ENCODE results near the gene ARPC1A.
"Not testable (repeated sequence)": the region's sequence is repeated elsewhere in the genome, so short reads cannot be mapped to it uniquely, and the experiment has no call there.

The ARPC1A gene

DNA sequence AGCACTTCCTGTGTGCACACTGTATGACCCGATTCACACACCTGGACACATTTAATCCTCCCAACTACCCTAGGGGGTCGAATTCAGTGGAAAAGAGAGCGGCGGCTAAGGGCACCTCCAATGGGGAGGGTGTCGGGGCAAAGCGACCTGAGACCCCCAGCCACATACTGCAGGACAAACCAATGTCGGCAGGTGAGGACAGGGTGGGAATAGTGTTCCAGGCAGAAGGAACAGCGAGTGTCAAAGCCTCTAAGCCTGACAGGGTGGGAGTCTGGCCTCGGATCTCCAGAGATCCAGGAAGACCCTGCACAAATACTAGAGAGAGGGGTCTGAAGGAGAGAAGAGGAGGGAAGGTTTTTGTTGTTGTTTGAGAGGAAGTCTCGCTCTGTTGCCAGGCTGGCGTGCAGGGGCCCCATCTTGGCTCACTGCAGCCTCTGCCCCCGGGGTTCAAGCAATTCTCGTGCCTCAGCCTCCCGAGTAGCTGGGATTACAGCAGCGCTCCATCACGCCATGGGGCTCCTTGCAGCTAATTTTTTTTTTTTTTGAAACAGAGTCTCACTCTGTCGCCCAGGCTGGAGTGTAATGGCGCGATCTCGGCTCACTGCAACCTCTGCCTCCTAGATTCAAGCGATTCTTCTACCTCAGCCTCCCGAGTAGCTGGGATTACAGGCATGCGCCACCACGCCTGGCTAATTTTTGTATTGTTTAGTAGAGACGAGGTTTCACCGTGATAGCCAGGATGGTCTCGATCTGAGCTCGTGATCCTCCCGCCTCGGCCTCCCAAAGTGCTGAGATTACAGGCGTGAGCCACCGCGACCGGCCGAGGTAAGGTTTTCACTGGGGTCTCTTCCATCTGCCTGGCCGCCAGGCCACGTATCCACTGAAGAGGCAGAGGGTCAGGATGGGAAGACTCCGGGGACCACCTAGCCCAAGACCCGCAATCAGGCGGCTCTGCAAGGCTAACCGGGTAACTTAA, 47.7 kb downstream of the ARPC1A start:
- H3K27ac ChIP-seq = peak overlapping the region; percentile 92

GRCh38 chr7:99374111-99375064, 48.7 kb downstream of the ARPC1A start, which contains the start of gene ARPC1B:
Gene ARPC1B (plus strand): TSS chr7:99374730. CDS start chr7:99385715, 10,985 bp downstream.
- peaks cover 46 to 49% of the 10 kb centered on the region in 2 experiments for H3K4me1 ChIP-seq (ENCODE audit: control insufficient read depth in 1 of 2, insufficient read depth in 1 of 2, low read depth in 1 of 2, low read length in 1 of 2)
- H3K4me3 ChIP-seq (ENCODE audit: low read depth in 1 of 2, low read length in 1 of 2) = peak within 1 kb of the TSS; percentile 82 to 100
- H3K9me3 ChIP-seq = no peaks in the 10 kb centered on the region
- peak within 1 kb of the TSS; percentile 92 for H3K27ac ChIP-seq
- peaks cover 23% of the 10 kb centered on the region for H3K36me3 ChIP-seq
- no peaks in the 10 kb centered on the region for H3K27me3 ChIP-seq
- TF ChIP-seq, protein P1, sequence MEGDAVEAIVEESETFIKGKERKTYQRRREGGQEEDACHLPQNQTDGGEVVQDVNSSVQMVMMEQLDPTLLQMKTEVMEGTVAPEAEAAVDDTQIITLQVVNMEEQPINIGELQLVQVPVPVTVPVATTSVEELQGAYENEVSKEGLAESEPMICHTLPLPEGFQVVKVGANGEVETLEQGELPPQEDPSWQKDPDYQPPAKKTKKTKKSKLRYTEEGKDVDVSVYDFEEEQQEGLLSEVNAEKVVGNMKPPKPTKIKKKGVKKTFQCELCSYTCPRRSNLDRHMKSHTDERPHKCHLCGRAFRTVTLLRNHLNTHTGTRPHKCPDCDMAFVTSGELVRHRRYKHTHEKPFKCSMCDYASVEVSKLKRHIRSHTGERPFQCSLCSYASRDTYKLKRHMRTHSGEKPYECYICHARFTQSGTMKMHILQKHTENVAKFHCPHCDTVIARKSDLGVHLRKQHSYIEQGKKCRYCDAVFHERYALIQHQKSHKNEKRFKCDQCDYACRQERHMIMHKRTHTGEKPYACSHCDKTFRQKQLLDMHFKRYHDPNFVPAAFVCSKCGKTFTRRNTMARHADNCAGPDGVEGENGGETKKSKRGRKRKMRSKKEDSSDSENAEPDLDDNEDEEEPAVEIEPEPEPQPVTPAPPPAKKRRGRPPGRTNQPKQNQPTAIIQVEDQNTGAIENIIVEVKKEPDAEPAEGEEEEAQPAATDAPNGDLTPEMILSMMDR (IDR thresholded peaks at IDR 0.05) = peak; percentile 23

More for the DNA sequence above, 47.7 kb downstream of the ARPC1A start:
- peak overlapping the region; percentile 82 to 100 for H3K4me3 ChIP-seq (ENCODE audit: low read depth in 1 of 2, low read length in 1 of 2)
- no peaks in the 10 kb centered on the region for H3K27me3 ChIP-seq
- H3K9me3 ChIP-seq = no peaks in the 10 kb centered on the region
- peaks cover 32% of the 10 kb centered on the region for H3K36me3 ChIP-seq
- H3K4me1 ChIP-seq (ENCODE audit: control insufficient read depth in 1 of 2, insufficient read depth in 1 of 2, low read depth in 1 of 2, low read length in 1 of 2) = peaks cover 36 to 39% of the 10 kb centered on the region in 2 experiments
- TF ChIP-seq, protein P1 (IDR thresholded peaks at IDR 0.05) = no peak

DNA sequence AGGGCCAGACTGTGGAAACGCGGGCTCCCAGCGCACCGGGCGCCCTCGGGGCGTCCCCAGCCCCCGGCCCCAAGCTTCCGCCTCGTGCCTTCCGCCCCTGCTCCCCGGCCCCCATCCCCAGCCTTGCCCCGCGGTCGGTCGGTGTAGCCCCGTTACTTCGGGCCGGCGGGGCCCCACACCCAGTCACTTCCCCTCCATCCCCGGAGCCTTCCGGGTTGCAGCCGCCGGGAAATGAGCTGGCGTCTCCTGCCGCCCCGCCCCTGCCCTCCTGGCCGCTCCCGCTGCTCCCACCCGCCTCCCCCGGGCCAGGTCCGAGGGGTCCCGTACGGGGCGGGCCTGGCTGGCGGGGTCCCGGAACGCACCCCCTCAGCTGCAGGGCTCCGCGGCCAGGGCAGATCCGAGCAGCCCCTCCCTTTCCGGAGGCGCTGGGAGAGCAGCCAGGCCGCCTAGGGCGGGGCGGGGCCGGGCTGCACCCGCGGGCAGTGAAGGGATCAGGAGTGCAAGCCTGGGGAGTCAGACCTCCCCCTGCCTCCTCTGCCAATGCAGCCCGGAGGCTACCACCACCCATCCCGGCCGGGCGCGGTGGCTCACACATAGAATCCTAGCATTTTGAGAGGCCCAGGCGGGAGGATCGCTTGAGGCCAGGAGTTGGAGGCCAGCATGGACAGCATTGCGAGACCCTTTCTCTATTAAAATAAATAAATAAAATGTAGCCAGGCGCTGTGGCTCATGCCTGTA, 49.5 kb downstream of the ARPC1A start:
- Histone ChIP-seq H3K27me3 (no peaks in the 10 kb centered on the region), H3K36me3 (peaks cover 22% of the 10 kb centered on the region), H3K9me3 (no peaks in the 10 kb centered on the region), H3K27ac (peak overlapping the region; percentile 92), H3K4me3 (ENCODE audit: low read depth in 1 of 2, low read length in 1 of 2) (peak overlapping the region; percentile 82 to 100), H3K4me1 (ENCODE audit: control insufficient read depth in 1 of 2, insufficient read depth in 1 of 2, low read depth in 1 of 2, low read length in 1 of 2) (peaks cover 55 to 57% of the 10 kb centered on the region in 2 experiments)
- TF ChIP-seq, protein P1 (IDR thresholded peaks at IDR 0.05) = peak; percentile 32

GRCh38 chr7:99379043-99379577, 53.4 kb downstream of the ARPC1A start:
- Histone ChIP-seq H3K9me3 (no peaks in the 10 kb centered on the region), H3K36me3 (peaks cover 48% of the 10 kb centered on the region), H3K27ac (peak overlapping the region; percentile 92), H3K27me3 (no peaks in the 10 kb centered on the region), H3K4me3 (ENCODE audit: low read depth in 1 of 2, low read length in 1 of 2) (peak overlapping the region; percentile 61 to 100), H3K4me1 (ENCODE audit: control insufficient read depth in 1 of 2, insufficient read depth in 1 of 2, low read depth in 1 of 2, low read length in 1 of 2) (peaks cover 69 to 78% of the 10 kb centered on the region in 2 experiments)
- TF ChIP-seq, protein P1 (IDR thresholded peaks at IDR 0.05) = peak; percentile 23

DNA sequence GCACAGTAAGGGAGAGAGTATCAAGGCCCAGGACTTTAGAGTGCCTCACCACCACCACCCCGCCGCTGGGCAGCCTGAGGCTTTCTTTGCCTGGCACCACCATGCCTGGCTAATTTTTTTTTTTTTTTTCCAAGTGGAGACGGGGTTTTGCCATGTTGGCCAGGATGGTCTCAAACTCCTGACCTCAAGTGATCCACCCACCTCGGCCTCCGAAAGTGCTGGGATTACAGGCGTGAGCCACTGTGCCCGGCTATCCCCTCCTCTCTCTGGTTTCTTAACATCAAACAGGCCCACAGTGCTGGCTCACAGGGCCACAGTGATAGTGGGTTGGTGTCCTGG, 54.0 kb downstream of the ARPC1A start:
- Histone ChIP-seq H3K4me3 (ENCODE audit: low read depth in 1 of 2, low read length in 1 of 2) (peak overlapping the region; percentile 61 to 100), H3K36me3 (peaks cover 53% of the 10 kb centered on the region), H3K27ac (peak overlapping the region; percentile 92), H3K4me1 (ENCODE audit: control insufficient read depth in 1 of 2, insufficient read depth in 1 of 2, low read depth in 1 of 2, low read length in 1 of 2) (peaks cover 71 to 80% of the 10 kb centered on the region in 2 experiments)
- not testable (repeated sequence) for H3K27me3 ChIP-seq, H3K9me3 ChIP-seq

Measured in neutrophil (primary cell).